GM18519 (cell line): ENCODE measurements around the gene TFR2.

Experiments used
- ATAC-seq: cut with Tn5 transposase; IDR thresholded peaks from one replicate; pipeline ENCODE4 v1.9.1; 2021; ENCODE audit warnings: mild to moderate bottlenecking, moderate library complexity; ENCODE audit not compliant: unreplicated experiment, low FRiP score

The TFR2 gene

GRCh38 chr7:100589341-100589947 is 51.9 kb downstream of the TFR2 start:
- ATAC-seq: no peak

GRCh38 chr7:100588438-100588837 is 52.9 kb downstream of the TFR2 start:
- no peak for ATAC-seq

GRCh38 chr7:100586266-100587025 is 54.9 kb downstream of the TFR2 start, which contains the start of gene FBXO24:
FBXO24 (plus strand) TSS chr7:100586328; CDS start chr7:100586626, 298 bp downstream.
- ATAC-seq: peak; percentile 80

- ATAC-seq: no peak
Observed at GRCh38 chr7:100585511-100586265, 55.7 kb downstream of the TFR2 start, which contains the start of gene LRCH4. LRCH4 (minus strand) TSS chr7:100586129; CDS start chr7:100586100, 29 bp downstream.

- no peak for ATAC-seq
Observed at GRCh38 chr7:100584683-100585510, 56.5 kb downstream of the TFR2 start.

GRCh38 chr7:100584054-100584682 is 57.2 kb downstream of the TFR2 start:
- no peak for ATAC-seq

- no peak for ATAC-seq
Observed at GRCh38 chr7:100583132-100584053, 58.0 kb downstream of the TFR2 start.

- ATAC-seq: no peak
Observed at GRCh38 chr7:100582650-100583049, 58.7 kb downstream of the TFR2 start.

GRCh38 chr7:100582041-100582579 is 59.2 kb downstream of the TFR2 start:
- ATAC-seq: no peak

GRCh38 chr7:100580466-100581283 is 60.7 kb downstream of the TFR2 start:
- no peak for ATAC-seq

GRCh38 chr7:100578246-100579183 is 62.8 kb downstream of the TFR2 start:
- no peak for ATAC-seq

- ATAC-seq: no peak
Observed at GRCh38 chr7:100577507-100577906, 63.8 kb downstream of the TFR2 start.

- ATAC-seq: no peak
Observed at GRCh38 chr7:100577103-100577502, 64.2 kb downstream of the TFR2 start.

GRCh38 chr7:100576384-100576993 is 64.9 kb downstream of the TFR2 start:
- ATAC-seq: no peak

- ATAC-seq: no peak
Observed at GRCh38 chr7:100575746-100576383, 65.5 kb downstream of the TFR2 start.

- ATAC-seq: no peak
Observed at GRCh38 chr7:100575206-100575631, 66.1 kb downstream of the TFR2 start.
